DND-41 (cell line): ENCODE data around the gene TMEFF2.

Experiments
- EZH2 ChIP-seq: IDR thresholded peaks from 3 replicates; pipeline ENCODE4 v1.6.1; 2012; ENCODE audit warnings: borderline replicate concordance, low read depth, mild to moderate bottlenecking, moderate library complexity, low read length, inconsistent platforms; ENCODE audit not compliant: severe bottlenecking
- TF ChIP-seq, protein P1 (sequence below): IDR thresholded peaks from 2 replicates; pipeline ENCODE4 v1.5.1; 2012; ENCODE audit warnings: borderline replicate concordance, low read length, moderate library complexity, mild to moderate bottlenecking; ENCODE audit not compliant: poor library complexity, severe bottlenecking; ENCODE audit errors: extremely low read depth

DNA sequence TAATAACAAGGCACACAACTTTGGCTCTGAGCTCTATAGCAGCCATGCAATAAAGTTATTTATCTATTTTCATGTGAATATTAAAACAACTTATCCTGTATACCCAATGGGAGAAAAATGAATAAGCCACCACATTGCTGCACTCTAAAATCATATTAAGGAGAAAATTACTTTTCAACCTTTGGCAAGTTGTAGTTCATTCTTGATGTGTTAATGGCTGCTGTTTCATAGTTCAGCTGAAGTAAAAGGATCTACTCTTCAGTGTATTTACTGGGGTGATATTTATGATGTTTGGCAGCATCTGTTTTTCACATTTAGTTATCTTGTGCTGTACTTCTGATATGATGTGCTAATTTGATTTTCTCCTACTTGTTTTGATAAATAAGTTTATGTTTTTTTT lies 71.8 kb downstream of the TMEFF2 start:
- TF ChIP-seq, protein P1, sequence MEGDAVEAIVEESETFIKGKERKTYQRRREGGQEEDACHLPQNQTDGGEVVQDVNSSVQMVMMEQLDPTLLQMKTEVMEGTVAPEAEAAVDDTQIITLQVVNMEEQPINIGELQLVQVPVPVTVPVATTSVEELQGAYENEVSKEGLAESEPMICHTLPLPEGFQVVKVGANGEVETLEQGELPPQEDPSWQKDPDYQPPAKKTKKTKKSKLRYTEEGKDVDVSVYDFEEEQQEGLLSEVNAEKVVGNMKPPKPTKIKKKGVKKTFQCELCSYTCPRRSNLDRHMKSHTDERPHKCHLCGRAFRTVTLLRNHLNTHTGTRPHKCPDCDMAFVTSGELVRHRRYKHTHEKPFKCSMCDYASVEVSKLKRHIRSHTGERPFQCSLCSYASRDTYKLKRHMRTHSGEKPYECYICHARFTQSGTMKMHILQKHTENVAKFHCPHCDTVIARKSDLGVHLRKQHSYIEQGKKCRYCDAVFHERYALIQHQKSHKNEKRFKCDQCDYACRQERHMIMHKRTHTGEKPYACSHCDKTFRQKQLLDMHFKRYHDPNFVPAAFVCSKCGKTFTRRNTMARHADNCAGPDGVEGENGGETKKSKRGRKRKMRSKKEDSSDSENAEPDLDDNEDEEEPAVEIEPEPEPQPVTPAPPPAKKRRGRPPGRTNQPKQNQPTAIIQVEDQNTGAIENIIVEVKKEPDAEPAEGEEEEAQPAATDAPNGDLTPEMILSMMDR, result no peak
- no peak for TF ChIP-seq EZH2
